ENCODE results near the gene ZNF428.
"Not testable (repeated sequence)": the region's sequence is repeated elsewhere in the genome, so short reads cannot be mapped to it uniquely, and the experiment has no call there.

Gene ZNF428

GRCh38 chr19:43639519-43640423, 20.3 kb upstream of the ZNF428 start, which contains the start of gene CADM4:
Gene CADM4, minus strand, starts transcription at chr19:43639850. Its CDS starts 60 bp downstream, at chr19:43639790.
- DNase-seq (ENCODE audit: low read depth): no peak

GRCh38 chr19:43638995-43639518, 19.6 kb upstream of the ZNF428 start:
- no peak for DNase-seq (ENCODE audit: low read depth)

GRCh38 chr19:43638214-43638994, 19.0 kb upstream of the ZNF428 start:
- DNase-seq (ENCODE audit: low read depth): no peak

- DNase-seq (ENCODE audit: low read depth): no peak
Observed at GRCh38 chr19:43636121-43636683, 16.8 kb upstream of the ZNF428 start.

GRCh38 chr19:43635561-43635940, 16.1 kb upstream of the ZNF428 start:
- DNase-seq (ENCODE audit: low read depth): not testable (repeated sequence)

GRCh38 chr19:43634872-43635560, 15.6 kb upstream of the ZNF428 start:
- no peak for DNase-seq (ENCODE audit: low read depth)

GRCh38 chr19:43634506-43634871, 15.1 kb upstream of the ZNF428 start:
- no peak for DNase-seq (ENCODE audit: low read depth)

GRCh38 chr19:43634068-43634467, 14.6 kb upstream of the ZNF428 start:
- no peak for DNase-seq (ENCODE audit: low read depth)

GRCh38 chr19:43633520-43633919, 14.1 kb upstream of the ZNF428 start:
- DNase-seq (ENCODE audit: low read depth): no peak

- no peak for DNase-seq (ENCODE audit: low read depth)
Observed at GRCh38 chr19:43631491-43631890, 12.1 kb upstream of the ZNF428 start.

- DNase-seq (ENCODE audit: low read depth): no peak
Observed at GRCh38 chr19:43628646-43629326, 9.4 kb upstream of the ZNF428 start.

GRCh38 chr19:43626838-43627237, 7.4 kb upstream of the ZNF428 start:
- no peak for DNase-seq (ENCODE audit: low read depth)

GRCh38 chr19:43625918-43626579, 6.6 kb upstream of the ZNF428 start:
- DNase-seq (ENCODE audit: low read depth): no peak

GRCh38 chr19:43624933-43625332, 5.5 kb upstream of the ZNF428 start:
- DNase-seq (ENCODE audit: low read depth): peak; percentile 75

- no peak for DNase-seq (ENCODE audit: low read depth)
Observed at GRCh38 chr19:43623889-43624670, 4.7 kb upstream of the ZNF428 start.

GRCh38 chr19:43622956-43623355, 3.5 kb upstream of the ZNF428 start:
- DNase-seq (ENCODE audit: low read depth): no peak

- no peak for DNase-seq (ENCODE audit: low read depth)
Observed at GRCh38 chr19:43622070-43622469, 2.6 kb upstream of the ZNF428 start.

- peak; percentile 76 for DNase-seq (ENCODE audit: low read depth)
Observed at GRCh38 chr19:43620061-43621001, 902 bp upstream of the ZNF428 start.

- peak; percentile 33 for DNase-seq (ENCODE audit: low read depth)
Observed at GRCh38 chr19:43618921-43619261, 538 bp downstream of the ZNF428 start.
